NCI-H524 (cell line): ENCODE data around the gene SOWAHA.

Experiments used
- DNase-seq, 2 experiments: peaks; one replicate each; lab custom pipeline; 2025; lab: John Stamatoyannopoulos, UW

Gene SOWAHA

GRCh38 chr5:132807163-132807838 is 5.8 kb upstream of the SOWAHA start:
- DNase-seq = peak in 1 of 2 experiments; percentile 7

GRCh38 chr5:132808448-132808847 is 4.7 kb upstream of the SOWAHA start:
- no peak for DNase-seq

- no peak for DNase-seq
Observed at GRCh38 chr5:132808866-132809265, 4.2 kb upstream of the SOWAHA start.

GRCh38 chr5:132810605-132811004 is 2.5 kb upstream of the SOWAHA start:
- no peak for DNase-seq

- peak; percentile 70 to 92 for DNase-seq
Observed at GRCh38 chr5:132812123-132812765, 858 bp upstream of the SOWAHA start.

GRCh38 chr5:132813599-132814502 is 749 bp downstream of the SOWAHA start:
- peak in 1 of 2 experiments; percentile 19 for DNase-seq

GRCh38 chr5:132814503-132815294 is 1.6 kb downstream of the SOWAHA start:
- DNase-seq = no peak

GRCh38 chr5:132815454-132815853 is 2.4 kb downstream of the SOWAHA start:
- DNase-seq = no peak

GRCh38 chr5:132816083-132816482 is 3.0 kb downstream of the SOWAHA start:
- no peak for DNase-seq

GRCh38 chr5:132816554-132816953 is 3.5 kb downstream of the SOWAHA start:
- no peak for DNase-seq

GRCh38 chr5:132817011-132817410 is 3.9 kb downstream of the SOWAHA start:
- no peak for DNase-seq

GRCh38 chr5:132819468-132819867 is 6.4 kb downstream of the SOWAHA start:
- DNase-seq = no peak

- peak; percentile 63 to 88 for DNase-seq
Observed at GRCh38 chr5:132820162-132820754, 7.2 kb downstream of the SOWAHA start.

GRCh38 chr5:132821350-132821749 is 8.2 kb downstream of the SOWAHA start:
- no peak for DNase-seq

- peak in 1 of 2 experiments; percentile 14 for DNase-seq
Observed at GRCh38 chr5:132821791-132822190, 8.7 kb downstream of the SOWAHA start.

GRCh38 chr5:132822650-132823480 is 9.8 kb downstream of the SOWAHA start:
- DNase-seq = peak in 1 of 2 experiments; percentile 39

GRCh38 chr5:132823481-132824050 is 10.5 kb downstream of the SOWAHA start:
- DNase-seq = no peak

- DNase-seq = no peak
Observed at GRCh38 chr5:132824426-132824825, 11.3 kb downstream of the SOWAHA start.

- no peak for DNase-seq
Observed at GRCh38 chr5:132825033-132825833, 12.1 kb downstream of the SOWAHA start.
